Gastroesophageal sphincter (tissue), 4 donors: ENCODE measurements around the gene POLN. TPM values are rescaled to one million over a fixed set of nuclear protein-coding genes. Genes with fewer than 3 reads are reported as not detected.

Experiments
- ATAC-seq: fragments of 150-250 bp; one replicate; pipeline ENCODE4 v1.9.1; 2016; ENCODE audit warnings: mild to moderate bottlenecking, moderate library complexity
- H3K27ac ChIP-seq, 4 donors: fragments of 200-600 bp; sonication (generic) in 3 of 4; 1 replicate in 3 of 4; 2 replicates in 1 of 4; pipeline ENCODE4 v1.5.1; 2016 to 2019
- H3K27me3 ChIP-seq: fragments of 200-600 bp; sonication (generic); one replicate; pipeline ENCODE4 v1.5.1; 2019
- H3K36me3 ChIP-seq, 2 donors: fragments of 200-600 bp; sonication (generic); one replicate each; pipeline ENCODE4 v1.5.1; 2019; ENCODE audit warnings: control low read depth in 1 of 2
- H3K4me1 ChIP-seq, 3 donors: fragments of 200-600 bp; sonication (generic); 1 replicate in 2 of 3; 2 replicates in 1 of 3; pipeline ENCODE4 v1.5.1; 2016 to 2019; ENCODE audit warnings: control low read depth in 2 of 3
- H3K4me3 ChIP-seq, 2 donors: fragments of 200-600 bp; sonication (generic); one replicate each; pipeline ENCODE4 v1.5.1; 2019; ENCODE audit warnings: mild to moderate bottlenecking in 1 of 2, moderate library complexity in 1 of 2
- H3K9me3 ChIP-seq, 3 donors: fragments of 200-600 bp; sonication (generic); one replicate each; pipeline ENCODE4 v1.5.1; 2017 to 2019; ENCODE audit warnings: control low read depth in 2 of 3
- EP300 ChIP-seq: sonication (generic); formaldehyde crosslinking; IDR thresholded peaks from one replicate; pipeline ENCODE4 v1.6.1; 2017; ENCODE audit warnings: antibody characterized with exemption, mild to moderate bottlenecking
- POLR2A ChIP-seq, 2 donors: fragments of 450-650 bp; IDR thresholded peaks; one replicate each; pipeline ENCODE4 v1.6.1; 2017; ENCODE audit warnings: antibody characterized with exemption in 2 of 2, mild to moderate bottlenecking in 2 of 2, moderate library complexity in 1 of 2
- POLR2AphosphoS5 ChIP-seq: sonication (generic); formaldehyde crosslinking; IDR thresholded peaks from one replicate; pipeline ENCODE4 v1.6.1; 2017; ENCODE audit warnings: antibody characterized with exemption
- WGBS, 2 donors: methylation state at CpG; one replicate each; pipeline ENCODE4 v1.1.5; 2018; ENCODE audit warnings: low coverage in 1 of 2; 5-methylcytosine and 5-hydroxymethylcytosine counted together
- total RNA-seq, 4 donors: library from RNA; depleted of rRNA; stranded (reverse); fragments of >200 nt; gene quantifications; one replicate each; pipeline ENCODE4 v1.1.0, GENCODE V29; 2016
- TF ChIP-seq, protein P1 (sequence below), 4 experiments: fragments of 200-600 bp in 2 of 4; fragments of 450-650 bp in 2 of 4; sonication (generic) in 1 of 4; IDR thresholded peaks; one replicate each; pipeline ENCODE4 v1.5.1; 2017 to 2019; ENCODE audit warnings: antibody characterized with exemption in 4 of 4, mild to moderate bottlenecking in 2 of 4, moderate library complexity in 2 of 4

The POLN gene
- total RNA-seq, 4 donors from 2014 or later: 1.5 to 4.6 (median 2.6) TPM

- TF ChIP-seq EP300: no peak
- TF ChIP-seq, protein P1, sequence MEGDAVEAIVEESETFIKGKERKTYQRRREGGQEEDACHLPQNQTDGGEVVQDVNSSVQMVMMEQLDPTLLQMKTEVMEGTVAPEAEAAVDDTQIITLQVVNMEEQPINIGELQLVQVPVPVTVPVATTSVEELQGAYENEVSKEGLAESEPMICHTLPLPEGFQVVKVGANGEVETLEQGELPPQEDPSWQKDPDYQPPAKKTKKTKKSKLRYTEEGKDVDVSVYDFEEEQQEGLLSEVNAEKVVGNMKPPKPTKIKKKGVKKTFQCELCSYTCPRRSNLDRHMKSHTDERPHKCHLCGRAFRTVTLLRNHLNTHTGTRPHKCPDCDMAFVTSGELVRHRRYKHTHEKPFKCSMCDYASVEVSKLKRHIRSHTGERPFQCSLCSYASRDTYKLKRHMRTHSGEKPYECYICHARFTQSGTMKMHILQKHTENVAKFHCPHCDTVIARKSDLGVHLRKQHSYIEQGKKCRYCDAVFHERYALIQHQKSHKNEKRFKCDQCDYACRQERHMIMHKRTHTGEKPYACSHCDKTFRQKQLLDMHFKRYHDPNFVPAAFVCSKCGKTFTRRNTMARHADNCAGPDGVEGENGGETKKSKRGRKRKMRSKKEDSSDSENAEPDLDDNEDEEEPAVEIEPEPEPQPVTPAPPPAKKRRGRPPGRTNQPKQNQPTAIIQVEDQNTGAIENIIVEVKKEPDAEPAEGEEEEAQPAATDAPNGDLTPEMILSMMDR (IDR thresholded peaks at IDR 0.05): no peak
- no peak for TF ChIP-seq POLR2A (IDR thresholded peaks at IDR 0.05)
- no peak for TF ChIP-seq POLR2AphosphoS5
- no peak overlapping the region for H3K27ac ChIP-seq
- no peak overlapping the region for H3K4me3 ChIP-seq
- no peaks in the 10 kb centered on the region for H3K9me3 ChIP-seq
- no peak for ATAC-seq
- 63 to 100% methylated on average over 1 to 2 of the region's 11 CpGs for WGBS, 2 donors
- H3K36me3 ChIP-seq: no peaks in the 10 kb centered on the region
- H3K27me3 ChIP-seq: peaks cover 92% of the 10 kb centered on the region
- peaks cover 0 to 25% (median 4%) of the 10 kb centered on the region in 3 donors for H3K4me1 ChIP-seq
These were observed 179.6 kb downstream of the POLN start for GRCh38 chr4:2062168-2062807.

DNA sequence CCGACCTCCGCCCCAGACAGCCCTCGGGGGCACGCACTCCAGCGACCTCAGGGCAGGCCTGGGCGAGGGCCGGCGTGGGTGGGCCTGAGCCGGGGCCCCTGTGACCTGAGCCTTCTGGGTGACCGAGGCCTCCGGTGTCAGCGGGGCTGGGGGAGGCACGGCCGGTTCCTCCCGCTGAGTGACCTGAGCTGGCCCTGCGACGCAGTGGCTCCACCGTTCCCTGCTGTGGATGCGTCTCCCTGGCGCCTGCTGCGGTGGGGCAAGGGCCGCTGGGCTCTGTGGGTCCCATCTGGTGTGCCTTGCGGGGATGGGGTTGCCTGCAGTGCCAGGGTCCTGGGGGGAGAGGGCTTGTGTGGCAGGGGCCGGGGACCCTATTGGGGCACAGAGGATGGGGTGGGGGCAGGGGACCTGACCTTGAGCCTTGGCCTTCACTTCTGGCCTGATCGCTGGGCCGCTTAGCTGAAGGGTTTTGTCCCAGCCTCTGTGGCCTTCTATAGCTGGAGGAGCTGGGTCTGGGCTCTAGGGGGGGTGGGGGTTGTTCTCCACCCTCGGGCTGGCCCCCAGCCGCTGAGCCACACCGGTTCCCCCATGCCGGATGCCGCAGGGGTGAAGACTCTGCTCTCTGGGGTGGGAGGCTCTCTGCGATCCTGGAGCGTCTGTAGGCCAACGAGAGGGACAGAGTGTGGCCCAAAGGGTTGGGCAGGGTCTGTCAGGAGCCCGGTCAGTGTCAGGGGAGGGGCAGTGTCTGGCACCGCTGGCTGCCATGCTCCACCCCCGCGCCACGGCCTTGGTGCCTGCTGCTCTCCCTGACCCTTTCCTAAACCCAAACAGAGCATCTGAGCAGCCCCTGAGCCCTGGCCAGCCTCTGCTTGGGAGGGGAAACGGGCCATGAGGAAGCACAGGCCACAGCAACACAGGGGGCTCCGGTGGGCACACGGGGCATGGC lies 180.5 kb downstream of the POLN start:
- no peak for TF ChIP-seq POLR2AphosphoS5
- TF ChIP-seq, protein P1 (IDR thresholded peaks at IDR 0.05): no peak
- TF ChIP-seq POLR2A (IDR thresholded peaks at IDR 0.05): no peak
- no peak for TF ChIP-seq EP300
- Histone ChIP-seq H3K9me3 (no peaks in the 10 kb centered on the region), H3K4me1 (peaks cover 0 to 25% (median 4%) of the 10 kb centered on the region in 3 donors), H3K27me3 (peaks cover 92% of the 10 kb centered on the region), H3K27ac (no peak overlapping the region), H3K4me3 (no peak overlapping the region), H3K36me3 (no peaks in the 10 kb centered on the region)
- no peak for ATAC-seq
- WGBS, 2 donors: no CpG with 5 or more reads among the region's 42 CpGs

DNA sequence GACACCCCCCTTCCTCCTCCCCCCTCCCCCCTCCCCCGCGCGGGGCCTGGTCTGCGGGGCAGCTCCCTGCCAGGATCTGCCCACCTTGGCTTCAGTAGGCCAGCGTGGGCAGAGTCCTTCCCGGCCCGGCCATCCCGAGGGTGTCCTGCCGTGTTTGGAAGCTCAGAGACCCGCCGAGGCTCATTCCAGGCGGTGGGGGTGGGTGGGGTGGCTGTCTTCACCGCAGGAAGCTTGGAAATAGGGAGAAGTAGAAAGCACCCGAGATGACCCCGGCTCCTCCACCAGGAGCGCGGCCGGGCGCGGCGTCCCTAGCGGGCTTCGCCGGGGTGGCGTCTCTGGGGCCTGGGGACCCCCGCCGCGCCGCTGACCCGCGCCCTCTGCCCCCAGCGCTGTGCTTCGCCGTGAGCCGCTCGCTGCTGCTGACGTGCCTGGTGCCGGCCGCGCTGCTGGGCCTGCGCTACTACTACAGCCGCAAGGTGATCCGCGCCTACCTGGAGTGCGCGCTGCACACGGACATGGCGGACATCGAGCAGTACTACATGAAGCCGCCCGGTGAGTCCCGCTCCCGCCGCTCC lies 181.2 kb downstream of the POLN start:
- peak overlapping the region in 1 of 2 donors; percentile 53 for H3K4me3 ChIP-seq
- ATAC-seq: no peak
- peaks cover 92% of the 10 kb centered on the region for H3K27me3 ChIP-seq

DNA sequence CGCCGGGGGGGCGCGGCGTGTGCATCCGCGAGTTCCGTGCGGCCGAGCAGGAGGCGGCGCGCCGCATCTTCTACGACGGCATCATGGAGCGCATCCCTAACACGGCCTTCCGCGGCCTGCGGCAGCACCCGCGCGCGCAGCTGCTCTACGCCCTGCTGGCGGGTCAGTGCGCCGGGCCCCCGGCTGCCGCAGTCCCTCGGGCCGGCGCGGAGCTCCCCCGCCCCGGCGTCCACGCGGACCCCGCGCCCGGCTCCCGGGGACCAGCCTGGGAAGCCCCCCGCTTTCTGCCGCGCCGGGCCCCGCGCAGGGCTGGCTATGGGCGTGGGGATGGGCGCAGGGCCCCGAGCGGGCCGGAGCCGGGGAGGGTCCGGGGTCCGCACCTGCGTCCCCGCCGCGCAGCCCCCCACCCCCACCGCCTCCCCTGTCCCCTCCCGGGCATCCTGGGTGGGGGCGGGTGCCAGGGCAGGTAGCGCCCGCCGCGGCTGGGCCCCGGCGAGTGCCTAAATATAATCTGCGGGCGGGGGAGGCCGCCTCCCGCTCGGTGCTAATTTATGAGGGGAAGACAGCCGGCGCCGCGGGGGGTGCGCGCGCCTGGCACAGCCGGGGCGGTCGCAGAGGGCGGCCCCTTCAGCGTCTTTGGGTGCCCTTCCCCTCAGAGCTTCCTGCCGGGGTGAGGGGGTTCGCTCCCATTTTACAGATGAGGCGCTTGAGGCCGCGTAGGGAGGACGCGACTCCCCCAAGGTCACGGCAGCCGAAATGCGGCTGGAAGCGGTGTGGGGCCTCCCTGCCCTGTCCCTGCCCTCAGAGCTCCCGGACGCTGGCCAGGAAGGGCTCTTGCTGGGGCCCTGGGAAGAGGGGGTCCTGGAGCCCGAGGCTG lies 182.0 kb downstream of the POLN start:
- TF ChIP-seq, protein P1 (IDR thresholded peaks at IDR 0.05): no peak
- TF ChIP-seq POLR2A (IDR thresholded peaks at IDR 0.05) (no peak), POLR2AphosphoS5 (no peak), EP300 (no peak)
- Histone ChIP-seq H3K4me3 (peak overlapping the region in 1 of 2 donors; percentile 53), H3K27me3 (peaks cover 92% of the 10 kb centered on the region), H3K36me3 (no peaks in the 10 kb centered on the region), H3K27ac (no peak overlapping the region), H3K9me3 (no peaks in the 10 kb centered on the region), H3K4me1 (peaks cover 0 to 25% (median 4%) of the 10 kb centered on the region in 3 donors)
- WGBS, 2 donors: no CpG with 5 or more reads among the region's 102 CpGs
- ATAC-seq: no peak

More for the DNA sequence above, 181.2 kb downstream of the POLN start:
- no peak overlapping the region for H3K27ac ChIP-seq
- no peaks in the 10 kb centered on the region for H3K36me3 ChIP-seq
- no CpG with 5 or more reads among the region's 54 CpGs for WGBS, 2 donors
- H3K4me1 ChIP-seq: peaks cover 0 to 25% (median 4%) of the 10 kb centered on the region in 3 donors
- TF ChIP-seq EP300 (no peak), POLR2AphosphoS5 (no peak), POLR2A (IDR thresholded peaks at IDR 0.05) (no peak)
- TF ChIP-seq, protein P1 (IDR thresholded peaks at IDR 0.05): no peak
- no peaks in the 10 kb centered on the region for H3K9me3 ChIP-seq
